ENCODE measurements around the gene CSN3.
"Not testable (repeated sequence)": the region's sequence is repeated elsewhere in the genome, so short reads cannot be mapped to it uniquely, and the experiment has no call there.

The CSN3 gene, protein sequence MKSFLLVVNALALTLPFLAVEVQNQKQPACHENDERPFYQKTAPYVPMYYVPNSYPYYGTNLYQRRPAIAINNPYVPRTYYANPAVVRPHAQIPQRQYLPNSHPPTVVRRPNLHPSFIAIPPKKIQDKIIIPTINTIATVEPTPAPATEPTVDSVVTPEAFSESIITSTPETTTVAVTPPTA

DNA sequence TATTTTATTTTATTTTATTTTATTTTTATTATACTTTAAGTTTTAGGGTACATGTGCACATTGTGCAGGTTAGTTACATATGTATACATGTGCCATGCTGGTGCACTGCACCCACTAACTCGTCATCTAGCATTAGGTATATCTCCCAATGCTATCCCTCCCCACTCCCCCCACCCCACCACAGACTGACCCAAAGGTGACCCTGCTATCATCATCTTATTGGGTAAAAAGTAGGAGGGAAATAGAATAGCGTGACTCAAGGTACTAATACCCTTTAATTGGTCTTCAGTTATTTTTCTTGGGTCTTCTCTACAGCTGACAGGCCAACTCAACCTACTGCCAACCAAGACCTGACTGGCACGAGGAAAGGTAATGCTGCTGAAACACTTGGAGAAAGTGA, at the start of gene CSN3:
TSS of gene CSN3 (plus strand) at position 301 of the 400 bp plus-strand sequence. CDS start 2,223 bp downstream, outside the sequence.
- not testable (repeated sequence) for DNase-seq

DNA sequence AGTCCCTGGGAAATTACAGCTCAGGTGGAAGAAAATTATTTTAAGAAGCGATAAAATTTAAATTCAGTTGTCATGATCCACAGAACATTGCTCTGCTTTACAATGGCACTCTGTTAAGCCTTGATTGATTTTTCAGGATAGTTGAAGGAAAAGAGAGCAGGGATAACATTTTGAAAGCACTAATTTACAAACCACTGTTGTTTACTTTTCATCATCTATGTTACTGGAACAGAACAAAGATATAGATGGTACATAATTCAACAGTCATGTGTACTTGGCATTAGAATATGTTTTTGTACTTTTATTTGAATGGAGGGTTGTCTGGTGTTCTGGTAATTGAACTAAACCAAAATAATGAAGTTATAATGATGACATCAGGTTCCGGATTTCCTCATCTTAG, 49.5 kb upstream of the CSN3 start:
- no peak for DNase-seq

DNA sequence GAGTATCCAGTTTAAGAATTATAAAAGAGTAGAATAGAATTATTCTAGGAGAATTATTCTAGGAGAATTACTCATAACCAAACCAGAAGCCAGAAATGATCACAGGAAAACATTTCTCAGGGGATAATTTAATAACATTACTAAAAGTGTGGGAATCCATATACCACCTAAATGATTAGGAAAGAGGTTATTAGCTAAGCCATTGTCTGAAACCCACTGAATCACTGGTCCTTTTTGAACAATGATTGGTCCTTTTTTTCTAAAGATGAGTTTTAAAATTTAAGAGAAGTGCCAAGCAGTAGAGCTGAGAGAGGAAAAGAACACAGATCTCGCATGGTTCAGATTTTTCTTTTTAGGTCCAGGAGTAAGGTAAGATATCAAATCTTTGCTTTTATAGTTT, 47.0 kb upstream of the CSN3 start, which contains the start of gene ODAM:
TSS of gene ODAM (plus strand) at position 301 of the 400 bp plus-strand sequence. CDS start 819 bp downstream, outside the sequence.
- DNase-seq = no peak

DNA sequence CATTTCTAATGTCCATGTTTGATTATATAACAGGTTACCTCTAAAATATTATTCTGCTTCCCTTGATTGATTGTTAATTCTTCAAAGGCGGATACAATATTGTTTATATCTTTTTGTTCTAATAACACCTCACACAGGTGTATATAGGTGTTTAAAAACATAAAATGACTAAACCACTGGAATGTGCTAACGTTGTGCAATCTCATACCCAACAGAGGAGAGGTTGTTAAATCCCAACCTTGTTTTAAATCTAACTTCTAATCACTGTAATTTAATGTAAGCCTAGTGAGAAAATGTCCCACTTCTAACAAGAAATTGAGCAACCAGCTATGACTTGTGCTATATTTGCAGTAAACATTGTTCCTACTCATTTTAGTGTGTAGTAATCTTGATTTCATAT, 45.5 kb upstream of the CSN3 start:
- DNase-seq = no peak

DNA sequence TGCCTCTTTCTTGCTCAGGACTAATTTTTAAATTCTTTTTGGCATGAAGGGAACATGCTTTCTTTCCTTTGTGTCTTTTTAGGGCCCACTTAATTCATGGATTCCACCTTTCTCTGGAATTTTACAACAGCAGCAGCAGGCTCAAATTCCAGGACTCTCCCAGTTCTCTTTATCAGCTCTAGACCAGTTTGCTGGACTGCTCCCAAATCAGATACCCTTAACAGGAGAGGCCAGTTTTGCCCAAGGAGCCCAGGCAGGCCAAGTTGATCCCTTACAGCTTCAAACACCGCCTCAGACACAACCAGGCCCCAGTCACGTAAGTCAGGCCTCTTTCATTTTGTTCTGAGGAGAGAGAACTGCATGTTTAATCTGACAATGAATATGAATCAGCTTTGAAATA, 44.6 kb upstream of the CSN3 start:
- DNase-seq = no peak

DNA sequence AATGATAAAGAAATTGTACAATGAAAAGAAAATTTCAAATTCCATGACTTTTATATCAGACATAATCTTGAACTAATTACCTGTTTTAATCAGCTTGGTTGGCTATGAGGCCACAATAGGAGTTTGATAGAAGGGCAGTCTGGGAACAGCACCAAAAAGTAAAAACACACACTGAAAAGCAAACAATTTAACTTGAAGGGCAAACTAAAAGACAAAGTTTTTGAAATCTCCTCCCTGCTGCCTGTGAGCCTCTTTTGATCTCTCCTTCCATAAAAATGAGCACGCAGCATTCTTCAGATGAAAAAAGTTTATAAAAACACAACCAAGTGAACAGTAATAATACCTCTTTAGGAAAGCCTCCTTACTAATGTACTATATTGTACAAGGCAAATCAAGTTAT, 38.8 kb upstream of the CSN3 start:
- DNase-seq = no peak

DNA sequence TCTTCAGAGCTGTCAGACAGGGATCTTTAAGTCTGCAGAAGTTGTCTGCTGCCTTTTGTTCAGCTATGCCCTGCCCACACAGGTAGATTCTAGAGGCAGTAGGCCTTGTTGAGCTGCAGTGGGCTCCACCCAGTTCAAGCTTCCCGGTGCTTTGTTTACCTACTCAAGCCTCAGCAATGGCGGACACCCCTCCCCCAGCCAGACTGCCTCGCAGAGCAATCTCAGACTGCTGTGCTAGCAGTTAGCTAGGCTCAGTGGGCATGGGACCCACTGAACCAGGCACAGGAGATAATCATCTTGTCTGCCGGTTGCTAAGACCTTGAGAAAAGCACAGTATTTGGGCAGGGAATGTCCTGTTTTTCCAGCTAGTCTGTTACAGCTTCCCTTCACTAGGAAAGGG, 29.6 kb upstream of the CSN3 start:
- DNase-seq = not testable (repeated sequence)

DNA sequence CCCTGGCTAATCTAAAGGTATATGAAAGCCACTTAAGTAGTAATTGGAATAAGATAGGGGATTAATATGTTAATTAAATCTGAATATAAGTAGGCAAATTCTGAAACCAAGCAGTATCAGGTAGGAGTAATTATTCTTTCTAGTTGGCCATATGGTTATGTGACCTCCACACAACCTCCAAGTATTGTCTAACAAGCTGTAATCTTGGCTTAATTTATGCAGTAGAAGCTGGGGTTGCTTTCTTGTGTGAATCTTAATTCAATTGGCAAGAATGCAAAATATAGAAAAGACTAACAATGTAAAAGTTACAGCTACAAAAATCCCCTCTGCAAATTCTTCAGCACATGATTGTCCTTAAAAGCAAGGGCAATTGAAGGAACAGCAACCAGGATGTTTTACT, 26.3 kb upstream of the CSN3 start:
- DNase-seq = not testable (repeated sequence)

DNA sequence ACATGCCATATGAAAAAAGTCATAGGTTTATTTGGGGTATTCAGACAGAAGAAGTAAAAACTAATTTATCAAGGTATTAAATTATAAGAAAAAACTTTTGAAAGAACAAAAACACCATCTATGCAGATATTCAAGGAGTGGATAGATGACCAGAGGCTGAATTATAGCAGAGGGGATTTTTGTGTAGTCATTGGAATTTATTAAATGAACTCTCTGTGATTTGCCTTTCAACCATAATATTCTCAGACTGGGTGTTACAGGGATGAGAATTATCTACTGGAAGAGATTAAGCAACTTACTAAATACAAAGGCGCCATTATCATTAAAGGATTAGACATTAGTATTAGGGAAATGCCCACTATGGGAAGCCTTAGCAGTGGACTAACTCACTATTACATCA, 25.8 kb upstream of the CSN3 start:
- not testable (repeated sequence) for DNase-seq

DNA sequence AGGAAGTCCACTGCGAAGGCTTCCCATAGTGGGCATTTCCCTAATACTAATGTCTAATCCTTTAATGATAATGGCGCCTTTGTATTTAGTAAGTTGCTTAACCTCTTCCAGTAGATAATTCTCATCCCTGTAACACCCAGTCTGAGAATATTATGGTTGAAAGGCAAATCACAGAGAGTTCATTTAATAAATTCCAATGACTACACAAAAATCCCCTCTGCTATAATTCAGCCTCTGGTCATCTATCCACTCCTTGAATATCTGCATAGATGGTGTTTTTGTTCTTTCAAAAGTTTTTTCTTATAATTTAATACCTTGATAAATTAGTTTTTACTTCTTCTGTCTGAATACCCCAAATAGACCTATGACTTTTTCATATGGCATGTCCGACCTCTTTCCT, 21.0 kb upstream of the CSN3 start:
- DNase-seq = not testable (repeated sequence)

DNA sequence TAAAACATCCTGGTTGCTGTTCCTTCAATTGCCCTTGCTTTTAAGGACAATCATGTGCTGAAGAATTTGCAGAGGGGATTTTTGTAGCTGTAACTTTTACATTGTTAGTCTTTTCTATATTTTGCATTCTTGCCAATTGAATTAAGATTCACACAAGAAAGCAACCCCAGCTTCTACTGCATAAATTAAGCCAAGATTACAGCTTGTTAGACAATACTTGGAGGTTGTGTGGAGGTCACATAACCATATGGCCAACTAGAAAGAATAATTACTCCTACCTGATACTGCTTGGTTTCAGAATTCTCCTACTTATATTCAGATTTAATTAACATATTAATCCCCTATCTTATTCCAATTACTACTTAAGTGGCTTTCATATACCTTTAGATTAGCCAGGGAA, 20.6 kb upstream of the CSN3 start:
- DNase-seq = not testable (repeated sequence)

DNA sequence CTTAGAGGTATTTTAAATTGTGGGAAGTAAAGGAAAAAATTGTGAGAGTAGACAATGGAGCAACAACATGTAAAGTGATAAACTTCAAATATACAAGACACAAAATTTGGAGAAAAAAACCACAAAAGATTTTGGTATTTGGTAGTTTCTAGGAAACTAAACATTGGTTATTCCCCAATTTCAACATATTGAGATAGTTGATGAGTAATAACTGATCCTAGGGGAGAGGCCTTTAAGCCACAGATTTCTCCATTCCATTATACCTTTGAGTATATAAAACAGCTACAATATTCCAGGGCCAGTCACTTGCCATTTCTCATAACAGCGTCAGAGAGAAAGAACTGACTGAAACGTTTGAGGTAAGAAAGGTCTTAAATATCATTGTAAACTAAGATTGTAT, 16.6 kb upstream of the CSN3 start, which contains the start of gene FDCSP:
TSS of gene FDCSP (plus strand) at position 301 of the 400 bp plus-strand sequence. CDS start 5,071 bp downstream, outside the sequence.
- no peak for DNase-seq

DNA sequence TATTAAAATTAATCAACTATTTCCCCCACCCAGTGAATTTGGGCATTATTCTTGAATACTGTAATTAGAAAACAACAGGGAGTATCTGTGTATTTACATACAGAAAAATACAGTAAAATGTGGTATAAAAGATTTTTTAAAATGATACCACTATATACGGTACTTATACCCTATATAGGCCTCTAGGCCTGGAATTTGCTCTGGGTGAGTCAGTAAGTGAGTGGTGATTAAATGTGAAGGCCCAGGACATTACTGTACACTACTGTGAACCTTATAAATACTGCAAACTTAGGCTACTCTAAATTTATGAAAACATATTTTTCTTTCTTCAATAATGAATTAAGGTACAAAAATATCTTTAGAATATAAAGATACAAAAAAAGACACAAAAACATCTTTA, 6.3 kb upstream of the CSN3 start:
- no peak for DNase-seq

DNA sequence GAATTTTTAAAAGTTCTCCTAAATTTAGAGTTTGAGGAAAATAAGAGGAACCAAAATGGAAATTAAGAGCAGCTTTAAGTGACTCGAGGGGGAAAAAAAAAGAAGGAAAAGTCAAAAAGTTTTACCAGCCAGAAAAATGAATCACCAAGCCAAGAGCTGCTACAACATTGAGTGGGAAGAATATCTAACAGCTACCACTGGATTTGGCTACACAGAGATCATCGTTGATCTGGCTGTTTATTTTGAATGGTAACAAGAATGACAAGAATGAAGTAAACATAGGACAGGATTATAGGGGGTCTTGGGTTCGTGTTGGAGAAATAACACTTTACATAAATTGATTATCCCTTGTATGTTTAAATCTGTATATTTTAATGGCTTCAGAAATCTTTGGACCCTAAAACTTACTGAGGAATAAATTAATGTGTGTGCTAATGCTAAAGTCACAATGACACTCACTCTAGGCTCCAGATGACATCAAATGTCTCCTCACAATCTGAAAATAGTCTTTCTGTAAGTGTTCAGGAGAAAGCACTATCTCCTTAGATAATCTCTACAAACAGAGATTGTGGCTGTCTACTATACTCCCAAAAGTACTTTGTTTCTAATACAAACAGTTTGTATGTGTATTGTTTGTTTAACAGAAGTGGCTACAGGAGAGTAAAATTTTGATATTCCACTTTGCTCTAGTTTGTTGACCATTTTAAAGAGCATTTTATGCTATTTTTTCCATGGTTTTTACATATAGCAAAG, 3.1 kb upstream of the CSN3 start:
- no peak for DNase-seq

DNA sequence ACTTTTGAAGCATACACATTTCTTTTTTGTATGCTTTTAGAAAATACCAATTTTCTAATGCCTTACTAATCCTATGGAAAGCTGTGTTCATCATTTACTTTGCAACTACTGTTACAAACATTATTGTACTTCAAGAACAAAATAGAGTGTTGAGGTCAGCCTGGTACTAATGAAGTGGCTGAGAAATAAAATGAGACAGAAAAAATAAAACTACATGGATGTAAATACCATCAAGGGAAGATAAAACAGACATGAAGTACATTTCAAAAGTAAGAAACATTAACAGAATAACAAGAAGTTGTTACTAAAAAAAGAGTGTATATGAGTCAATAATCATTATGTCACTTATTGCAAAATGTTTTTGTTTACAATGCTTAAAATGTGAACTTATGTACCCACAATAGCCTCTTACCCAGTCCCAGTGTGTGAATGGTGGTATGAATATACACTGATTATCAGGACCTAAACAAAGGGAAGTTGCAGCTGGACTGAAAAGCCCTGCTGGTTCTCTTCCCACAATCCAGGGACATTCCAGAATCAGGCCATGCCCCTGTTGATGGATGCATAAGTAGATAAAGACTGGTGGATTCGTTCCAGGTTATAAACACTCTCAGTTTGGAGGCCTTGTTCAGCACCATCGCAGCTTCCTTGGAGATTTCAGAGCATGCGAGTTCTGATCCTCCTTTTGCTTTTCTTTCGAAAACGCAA, 2.4 kb upstream of the CSN3 start:
- no peak for DNase-seq

DNA sequence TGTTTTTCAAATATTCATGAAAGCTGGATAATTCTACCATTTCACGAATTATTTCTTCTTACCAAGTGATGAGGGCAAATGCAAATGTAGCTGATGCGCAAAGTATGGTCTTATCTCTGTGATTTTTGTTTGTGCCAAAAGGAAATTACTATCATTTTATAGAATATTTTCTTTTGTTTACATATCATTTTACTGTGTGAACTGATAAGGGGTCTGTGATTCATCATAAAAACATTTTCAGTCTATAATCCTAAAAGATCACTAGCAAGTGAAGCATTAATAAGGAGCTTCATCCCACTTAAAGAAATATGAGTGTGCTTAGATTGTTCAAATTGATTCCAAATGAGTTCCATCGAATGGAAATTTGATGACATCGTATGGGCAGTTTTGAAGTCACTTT, 694 bp downstream of the CSN3 start:
- no peak for DNase-seq

DNA sequence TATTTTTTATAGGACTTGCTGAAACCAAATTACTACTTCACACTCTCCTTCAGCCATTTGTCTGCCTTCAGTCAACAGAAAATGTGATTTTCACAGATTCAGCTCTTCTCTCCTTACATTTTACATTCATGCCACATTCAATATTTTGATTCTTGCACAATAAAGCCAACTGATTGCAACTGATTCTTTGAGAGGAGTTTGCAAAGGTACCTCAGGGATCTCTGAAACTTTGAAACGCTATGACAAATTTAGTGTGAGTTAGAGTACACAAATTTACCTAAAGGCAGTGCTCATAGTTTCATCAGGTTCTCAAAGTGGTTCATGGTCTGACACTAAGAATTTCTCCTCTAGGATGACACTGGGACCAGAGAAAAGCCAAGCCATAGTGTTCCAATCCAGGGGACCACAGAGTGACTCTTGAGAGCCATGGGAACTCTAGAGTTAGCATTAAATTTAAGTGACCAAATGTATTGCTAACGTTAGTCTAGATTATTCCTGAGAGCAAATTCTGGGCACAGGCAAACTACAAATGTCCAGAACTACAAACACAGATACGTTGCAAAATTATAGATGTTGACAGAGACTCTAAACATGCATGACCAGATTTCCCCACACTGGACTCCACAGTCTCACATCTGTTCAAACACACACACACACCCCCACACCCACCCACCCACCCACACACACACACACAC, 9.0 kb downstream of the CSN3 start:
- DNase-seq = no peak

DNA sequence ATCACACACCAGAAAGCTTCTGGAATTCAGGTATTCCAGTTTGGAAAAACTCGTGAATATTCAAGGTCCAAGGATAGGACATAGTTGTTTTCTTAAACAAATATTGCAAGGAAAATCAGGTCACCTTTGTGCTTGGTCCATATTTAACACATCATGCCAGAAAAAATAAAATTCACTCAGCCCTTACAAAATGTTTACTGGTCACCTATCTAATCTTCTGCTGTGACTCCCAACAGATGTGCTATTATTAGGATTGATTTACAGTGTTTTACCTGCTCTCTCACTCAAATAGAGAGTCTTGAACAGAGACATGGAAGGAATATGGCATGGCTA, 9.5 kb downstream of the CSN3 start:
- DNase-seq = no peak

DNA sequence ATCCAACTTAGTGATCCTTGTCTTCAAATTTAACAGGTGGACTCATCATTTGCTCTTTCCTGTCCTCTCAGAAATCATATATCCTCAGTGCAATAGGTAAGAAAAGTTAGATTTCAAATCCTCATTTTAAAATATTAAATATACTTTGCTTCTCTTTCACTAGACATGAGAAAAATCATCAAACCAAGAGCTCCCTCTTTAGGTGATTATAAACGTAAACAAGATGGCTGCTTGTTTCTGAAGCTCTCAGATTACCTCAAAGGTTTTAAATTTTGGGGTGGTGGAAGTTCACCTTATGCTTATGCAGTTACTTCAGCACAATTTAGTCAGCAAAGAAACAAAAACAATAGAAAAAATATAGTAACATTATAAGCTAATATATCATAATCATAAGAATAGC, 27.3 kb downstream of the CSN3 start:
- peak in 1 of 2 experiments; percentile 8 for DNase-seq

DNA sequence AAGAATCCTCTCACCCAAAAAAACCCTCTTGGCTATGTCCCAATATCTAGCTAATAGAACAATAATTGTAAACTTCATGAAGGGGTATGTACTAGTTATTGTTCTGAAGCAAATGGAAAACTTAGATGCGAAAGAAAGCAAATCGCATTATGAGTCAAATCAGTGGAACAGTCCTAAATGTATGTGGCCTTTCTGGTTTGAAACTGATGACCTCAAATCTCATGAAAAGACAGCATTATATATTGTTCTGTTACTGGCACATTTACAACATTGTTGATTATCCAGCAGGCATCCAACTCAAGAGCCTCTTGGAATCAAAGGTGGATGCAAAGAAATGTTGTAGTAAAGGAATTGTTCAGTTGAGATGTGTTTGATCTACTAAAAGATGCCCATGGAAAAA, 34.7 kb downstream of the CSN3 start:
- no peak for DNase-seq

DNA sequence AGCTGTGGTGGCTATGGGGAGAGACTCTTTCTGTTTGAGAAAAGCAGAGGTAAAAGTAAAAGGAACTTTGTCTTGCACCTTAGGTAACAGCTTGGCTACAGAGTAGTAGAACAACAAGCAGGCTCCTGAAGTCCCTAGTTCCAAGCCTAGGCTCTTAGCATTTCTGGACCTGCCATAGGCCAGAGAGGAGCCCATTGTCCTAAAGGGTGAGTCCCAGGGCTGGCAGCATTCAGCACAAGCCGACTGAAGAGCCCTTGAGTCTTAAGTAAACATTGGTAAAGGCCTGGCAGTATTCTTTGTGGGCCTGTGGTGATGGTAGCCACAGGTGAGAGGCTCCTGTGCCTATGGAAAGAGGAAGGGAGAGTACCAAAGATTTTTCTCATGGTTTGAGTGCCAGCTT, 38.2 kb downstream of the CSN3 start:
- DNase-seq = no peak

DNA sequence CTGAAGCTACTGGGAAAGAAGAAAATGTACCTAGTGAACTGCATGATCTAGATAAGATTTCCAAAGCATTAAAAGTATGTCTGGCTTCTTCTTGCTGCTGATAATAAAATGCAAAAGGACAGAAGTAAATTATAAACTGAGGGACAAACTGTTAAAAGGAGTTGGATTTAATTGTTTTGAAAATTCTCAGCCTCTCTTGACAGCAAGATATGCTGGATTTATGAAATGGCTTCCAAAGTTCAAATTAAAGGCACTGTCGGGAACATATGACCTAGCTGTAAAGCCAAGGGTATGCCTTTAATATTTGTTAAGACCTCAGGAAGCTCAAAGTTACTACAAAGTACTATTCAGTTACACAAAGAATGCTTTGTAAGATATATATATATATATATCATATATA, 46.3 kb downstream of the CSN3 start:
- no peak for DNase-seq

DNA sequence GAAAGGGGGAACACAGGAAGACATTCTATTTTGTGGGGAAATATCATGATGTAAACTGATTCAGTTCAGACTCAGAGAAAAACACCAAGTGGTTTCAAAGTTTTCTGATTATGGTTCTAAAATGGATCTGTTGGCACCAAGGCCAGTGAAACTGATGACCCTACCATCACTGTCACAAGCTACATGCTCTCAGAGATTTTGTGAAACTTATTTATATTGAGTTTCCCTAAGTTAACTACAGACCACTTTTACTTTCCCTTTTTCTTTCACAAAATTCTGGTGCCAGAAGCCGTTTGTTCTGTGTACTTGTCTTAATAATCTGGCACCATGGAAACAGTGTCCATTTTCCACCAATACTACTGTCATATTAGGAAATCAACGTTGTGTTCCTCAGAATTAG, 48.9 kb downstream of the CSN3 start:
- DNase-seq = no peak
